B cell (primary cell): ENCODE measurements around the gene KRT33A. TPM values are rescaled to one million over a fixed set of nuclear protein-coding genes. Genes with fewer than 3 reads are reported as not detected.
A peak's percentile ranks its signal among the peaks of the same experiment; 100 is the strongest.

Experiments used
- ATAC-seq: fragments of 200-7000 bp; cut with Tn5 transposase; one replicate; pipeline ENCODE4 v1.10.0; 2021; ENCODE audit warnings: low read depth, mild to moderate bottlenecking, moderate number of reproducible peaks, moderate library complexity
- CTCF ChIA-PET: fragments of 350-600 bp; sonication (Branson Sonifier 250); formaldehyde crosslinking; loops from one replicate; lab custom pipeline; 2021; ENCODE audit warnings: antibody characterized with exemption, inconsistent platforms; lab: Charles Lee
- POLR2A ChIA-PET: fragments of 350-600 bp; sonication (Branson Sonifier 250); formaldehyde crosslinking; loops from one replicate; lab custom pipeline; 2021; ENCODE audit warnings: antibody characterized with exemption; lab: Charles Lee
- DNase-seq: peaks from one replicate; pipeline ENCODE4 v3.0.0; 2013
- H2AFZ ChIP-seq: 2 replicates; pipeline ENCODE4 v1.6.1; 2012; ENCODE audit warnings: mild to moderate bottlenecking, low read depth, low read length; ENCODE audit not compliant: insufficient read depth, poor library complexity, severe bottlenecking
- H3K27ac ChIP-seq, 2 donors: 1 replicate in 1 of 2; 2 replicates in 1 of 2; pipeline ENCODE4 v1.5.1; 2012 to 2013; ENCODE audit warnings: low read length in 2 of 2, mild to moderate bottlenecking in 2 of 2, moderate library complexity in 1 of 2
- H3K27me3 ChIP-seq, 4 experiments: fragments of 200-600 bp in 1 of 4; sonication (generic) in 1 of 4; replicated peaks in 1 of 4; 1 replicate in 2 of 4; 2 replicates in 2 of 4; pipeline versions ENCODE4 v1.6.1 to v1.7.0; 2013 to 2016; ENCODE audit warnings: low read length in 3 of 4, mild to moderate bottlenecking in 2 of 4, mixed read lengths in 1 of 4, moderate library complexity in 1 of 4; ENCODE audit not compliant: insufficient read depth in 4 of 4, control insufficient read depth in 3 of 4; ENCODE audit errors: control extremely low read depth in 1 of 4
- H3K36me3 ChIP-seq, 2 experiments: replicated peaks in 1 of 2; 1 replicate in 1 of 2; 2 replicates in 1 of 2; pipeline versions ENCODE4 v1.6.1 to v1.7.1; 2013; ENCODE audit warnings: low read length in 1 of 2; ENCODE audit not compliant: insufficient read depth in 2 of 2, control insufficient read depth in 1 of 2; ENCODE audit errors: control extremely low read depth in 1 of 2, extremely low read depth in 1 of 2
- H3K4me1 ChIP-seq, 2 donors: fragments of 200-600 bp in 1 of 2; sonication (generic) in 1 of 2; 1 replicate in 1 of 2; 2 replicates in 1 of 2; pipeline versions ENCODE4 v1.5.1 to v1.6.1; 2013 to 2017; ENCODE audit warnings: low read length in 2 of 2; ENCODE audit not compliant: control insufficient read depth in 2 of 2, insufficient read depth in 2 of 2
- H3K4me2 ChIP-seq: replicated peaks from 2 replicates; pipeline ENCODE3; 2012; ENCODE audit warnings: mild to moderate bottlenecking, low read depth, low read length; ENCODE audit not compliant: poor library complexity, severe bottlenecking
- H3K4me3 ChIP-seq, 5 experiments: fragments of 200-600 bp in 1 of 5; sonication (generic) in 1 of 5; 1 replicate in 3 of 5; 2 replicates in 2 of 5; pipeline versions ENCODE4 v1.5.1 to v1.7.0; 2011 to 2016; ENCODE audit warnings: low read length in 4 of 5, mild to moderate bottlenecking in 4 of 5, low read depth in 2 of 5, control low read depth in 1 of 5, moderate library complexity in 1 of 5; ENCODE audit not compliant: insufficient read depth in 1 of 5; ENCODE audit errors: control extremely low read depth in 1 of 5, extremely low read depth in 1 of 5
- H3K79me2 ChIP-seq: fragments of 200-600 bp; sonication (generic); one replicate; pipeline ENCODE4 v1.6.0; 2016; ENCODE audit warnings: low read length; ENCODE audit not compliant: control insufficient read depth, insufficient read depth
- H3K9ac ChIP-seq: fragments of 200-600 bp; sonication (generic); 2 replicates; pipeline ENCODE4 v1.6.1; 2017; ENCODE audit warnings: mild to moderate bottlenecking, low read length, moderate library complexity
- H3K9me3 ChIP-seq, 3 donors: one replicate each; pipeline versions ENCODE4 v1.6.1 to v1.7.1; 2013; ENCODE audit warnings: low read length in 2 of 3; ENCODE audit not compliant: control insufficient read depth in 2 of 3, insufficient read depth in 1 of 3; ENCODE audit errors: control extremely low read depth in 1 of 3
- H4K20me1 ChIP-seq: 2 replicates; pipeline ENCODE4 v1.6.0; 2012; ENCODE audit warnings: mild to moderate bottlenecking, low read length; ENCODE audit not compliant: insufficient read depth, control insufficient read depth, poor library complexity, severe bottlenecking
- H3K27ac Mint-ChIP-seq: one replicate; pipeline ENCODE4 v1.8.0; 2021; ENCODE audit warnings: mixed read lengths
- H3K27me3 Mint-ChIP-seq: one replicate; pipeline ENCODE4 v1.8.0; 2021; ENCODE audit warnings: mixed read lengths
- H3K4me1 Mint-ChIP-seq: one replicate; pipeline ENCODE4 v1.8.0; 2021; ENCODE audit warnings: mixed read lengths
- H3K4me3 Mint-ChIP-seq: one replicate; pipeline ENCODE4 v1.8.0; 2021; ENCODE audit warnings: mixed read lengths
- H3K9me3 Mint-ChIP-seq: one replicate; pipeline ENCODE4 v1.8.0; 2022; ENCODE audit warnings: mixed read lengths; ENCODE audit not compliant: insufficient read depth
- EZH2 ChIP-seq: IDR thresholded peaks from 2 replicates; pipeline ENCODE4 v1.6.1; 2012; ENCODE audit warnings: borderline replicate concordance, low read depth, mild to moderate bottlenecking, moderate library complexity, low read length; ENCODE audit not compliant: insufficient read depth, poor library complexity, severe bottlenecking
- WGBS: methylation state at CpG from one replicate; pipeline ENCODE4 v1.1.5; 2013; ENCODE audit warnings: missing lambda C conversion rate; ENCODE audit not compliant: insufficient coverage; 5-methylcytosine and 5-hydroxymethylcytosine counted together
- intact Hi-C: fragments of 100-400 bp; cut with micrococcal nuclease; formaldehyde crosslinking; loops from one replicate; pipeline ENCODE4 v1.10.0; 2022
- polyA plus RNA-seq: library from polyadenylated mRNA; depleted of rRNA; stranded (reverse); fragments of >200 nt; gene quantifications from 2 replicates; pipeline ENCODE4 v1.2.3, GENCODE V29; 2012
- total RNA-seq, 2 donors: library from RNA; stranded (reverse); fragments of 120-200 nt in 1 of 2; gene quantifications; 1 replicate in 1 of 2; 2 replicates in 1 of 2; pipeline versions ENCODE4 v1.2.3 to v1.2.4, GENCODE V29; 2013 to 2022
- TF ChIP-seq, protein P1 (sequence below): fragments of 200-600 bp; IDR thresholded peaks from one replicate; pipeline ENCODE4 v1.8.0; 2022; ENCODE audit warnings: antibody characterized with exemption, mild to moderate bottlenecking

Gene KRT33A
- total and polyA plus RNA-seq, 2 donors (not counting 1 experiment from before 2014, with no cell fraction given): not detected

DNA sequence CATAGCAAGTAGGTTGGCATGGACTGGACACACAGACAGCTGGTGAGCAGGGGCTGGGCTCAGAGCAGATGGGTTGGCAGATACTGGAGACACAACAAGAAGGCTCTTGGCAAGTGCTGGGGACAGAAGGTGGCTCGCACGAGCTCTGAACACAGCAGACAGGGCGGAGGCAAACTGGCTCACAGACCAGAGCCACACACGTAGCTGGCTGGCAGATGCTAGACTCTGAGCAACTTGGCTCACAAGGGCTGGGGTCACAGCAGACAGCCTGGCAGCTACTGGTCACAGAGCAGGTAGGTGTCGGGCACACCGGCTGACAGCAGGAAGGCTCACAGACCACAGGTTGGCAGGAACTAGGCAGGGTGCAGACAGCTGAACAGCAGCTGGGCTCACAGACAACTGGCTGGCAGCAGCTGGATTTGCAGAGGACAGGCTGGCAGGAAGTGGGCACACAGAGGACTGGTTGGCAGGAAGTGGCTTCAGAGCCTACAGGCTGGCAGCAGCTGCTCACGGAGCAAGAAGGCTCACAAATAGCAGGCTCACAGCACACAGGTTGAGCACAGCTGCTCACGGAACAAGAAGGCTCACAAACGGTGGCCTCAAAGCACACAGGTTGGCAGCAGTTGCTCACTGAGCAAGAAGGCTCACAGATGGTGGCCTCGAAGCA, 42.2 kb downstream of the KRT33A start:
- peak; percentile 85 for ATAC-seq
- POLR2A ChIA-PET: interaction anchor here (0.5 to 1.4 kb wide), 2 partner anchors 22 to 490 kb away, joined by 3 read pairs; no protein-coding TSS in a partner anchor
- no peaks in the 10 kb centered on the region for H4K20me1 ChIP-seq
- no peak for TF ChIP-seq EZH2
- TF ChIP-seq, protein P1, sequence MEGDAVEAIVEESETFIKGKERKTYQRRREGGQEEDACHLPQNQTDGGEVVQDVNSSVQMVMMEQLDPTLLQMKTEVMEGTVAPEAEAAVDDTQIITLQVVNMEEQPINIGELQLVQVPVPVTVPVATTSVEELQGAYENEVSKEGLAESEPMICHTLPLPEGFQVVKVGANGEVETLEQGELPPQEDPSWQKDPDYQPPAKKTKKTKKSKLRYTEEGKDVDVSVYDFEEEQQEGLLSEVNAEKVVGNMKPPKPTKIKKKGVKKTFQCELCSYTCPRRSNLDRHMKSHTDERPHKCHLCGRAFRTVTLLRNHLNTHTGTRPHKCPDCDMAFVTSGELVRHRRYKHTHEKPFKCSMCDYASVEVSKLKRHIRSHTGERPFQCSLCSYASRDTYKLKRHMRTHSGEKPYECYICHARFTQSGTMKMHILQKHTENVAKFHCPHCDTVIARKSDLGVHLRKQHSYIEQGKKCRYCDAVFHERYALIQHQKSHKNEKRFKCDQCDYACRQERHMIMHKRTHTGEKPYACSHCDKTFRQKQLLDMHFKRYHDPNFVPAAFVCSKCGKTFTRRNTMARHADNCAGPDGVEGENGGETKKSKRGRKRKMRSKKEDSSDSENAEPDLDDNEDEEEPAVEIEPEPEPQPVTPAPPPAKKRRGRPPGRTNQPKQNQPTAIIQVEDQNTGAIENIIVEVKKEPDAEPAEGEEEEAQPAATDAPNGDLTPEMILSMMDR: no peak
- CTCF ChIA-PET: interaction anchor here (1.0 to 3.1 kb wide), 7 partner anchors 14 to 693 kb away, joined by 3 to 24 read pairs (median 4); no protein-coding TSS in a partner anchor
- 2% methylated on average over 10 of the region's 10 CpGs for WGBS
- peak overlapping the region in 4 of 5 experiments; percentile 13 to 36 (median 26) for H3K4me3 ChIP-seq
- Mint-ChIP-seq H3K4me1 (peaks cover 45% of the 10 kb centered on the region), H3K4me3 (peak overlapping the region; percentile 78), H3K9me3 (no peaks in the 10 kb centered on the region), H3K27me3 (no peaks in the 10 kb centered on the region), H3K27ac (peak overlapping the region; percentile 94)
- H3K9me3 ChIP-seq: no peaks in the 10 kb centered on the region
- peak; percentile 87 for DNase-seq
- intact Hi-C loops: loop anchor here (1.0 to 5.0 kb wide), 2 partner anchors 14 to 186 kb away; partner anchors contain the start of gene KRTAP4-12
- H3K27me3 ChIP-seq: peaks cover 0 to 3% (median 0%) of the 10 kb centered on the region in 4 experiments
- H3K27ac ChIP-seq: peak overlapping the region; percentile 86
- peak overlapping the region; percentile 40 for H3K9ac ChIP-seq
- H3K4me1 ChIP-seq: peaks cover 34% of the 10 kb centered on the region in 2 donors
- no peaks in the 10 kb centered on the region for H3K36me3 ChIP-seq
- peak overlapping the region; percentile 58 for H2AFZ ChIP-seq
- peak overlapping the region; percentile 69 for H3K4me2 ChIP-seq
- H3K79me2 ChIP-seq: no peaks in the 10 kb centered on the region

DNA sequence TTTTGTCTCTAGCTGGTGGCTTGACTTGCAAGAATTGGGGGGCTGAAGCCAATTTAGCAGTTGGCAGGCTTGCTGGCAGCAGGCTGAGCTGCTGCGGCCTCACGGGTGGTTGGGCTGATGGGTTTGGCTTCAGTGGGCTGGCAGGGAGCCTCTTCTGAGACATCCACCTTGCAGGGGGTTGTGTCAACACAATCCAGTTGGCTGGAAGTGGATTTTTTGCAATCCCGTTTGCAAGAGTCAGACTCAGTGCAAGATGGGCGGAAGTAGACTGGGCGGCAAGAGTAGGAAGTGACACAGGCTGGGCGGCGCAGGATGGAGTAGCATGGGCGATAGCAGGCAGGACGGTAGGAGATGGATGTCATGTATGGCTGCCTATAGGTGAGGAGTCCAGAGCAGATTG, 43.0 kb downstream of the KRT33A start:
- ChIA-PET POLR2A (no interaction called here), CTCF (interaction anchor here (3.1 kb wide), 1 partner anchor 15 kb away, joined by 24 read pairs; no protein-coding TSS in a partner anchor)
- no peak for ATAC-seq
- H3K4me2 ChIP-seq: peak overlapping the region; percentile 69
- Mint-ChIP-seq H3K4me1 (peaks cover 46% of the 10 kb centered on the region), H3K9me3 (no peaks in the 10 kb centered on the region), H3K4me3 (peak overlapping the region; percentile 78), H3K27me3 (no peaks in the 10 kb centered on the region), H3K27ac (peak overlapping the region; percentile 94)
- no peaks in the 10 kb centered on the region for H3K36me3 ChIP-seq
- peak overlapping the region; percentile 86 for H3K27ac ChIP-seq
- no peak for DNase-seq
- no peak overlapping the region for H3K9ac ChIP-seq
- H3K27me3 ChIP-seq: peaks cover 0 to 2% (median 0%) of the 10 kb centered on the region in 4 experiments
- intact Hi-C loops: loop anchor here (1.0 to 5.0 kb wide), 2 partner anchors 15 to 185 kb away; partner anchors contain the start of gene KRTAP4-12
- no peak overlapping the region for H3K4me3 ChIP-seq
- H3K4me1 ChIP-seq: peaks cover 39 to 40% of the 10 kb centered on the region in 2 donors
- H3K9me3 ChIP-seq: no peaks in the 10 kb centered on the region
- H3K79me2 ChIP-seq: no peaks in the 10 kb centered on the region
- TF ChIP-seq, protein P1: no peak
- no peak for TF ChIP-seq EZH2
- peak overlapping the region; percentile 58 for H2AFZ ChIP-seq
- H4K20me1 ChIP-seq: no peaks in the 10 kb centered on the region
- WGBS: 84% methylated on average over 9 of the region's 9 CpGs
